Activated CD4-positive, CD25-positive, alpha-beta regulatory T cell (primary cell): ENCODE data around the gene OR2Z1.
"Not testable (repeated sequence)": the region's sequence is repeated elsewhere in the genome, so short reads cannot be mapped to it uniquely, and the experiment has no call there.

Experiments
- DNase-seq, 4 experiments: peaks; one replicate each; lab custom pipeline; 2025; lab: John Stamatoyannopoulos, UW

Gene OR2Z1

DNA sequence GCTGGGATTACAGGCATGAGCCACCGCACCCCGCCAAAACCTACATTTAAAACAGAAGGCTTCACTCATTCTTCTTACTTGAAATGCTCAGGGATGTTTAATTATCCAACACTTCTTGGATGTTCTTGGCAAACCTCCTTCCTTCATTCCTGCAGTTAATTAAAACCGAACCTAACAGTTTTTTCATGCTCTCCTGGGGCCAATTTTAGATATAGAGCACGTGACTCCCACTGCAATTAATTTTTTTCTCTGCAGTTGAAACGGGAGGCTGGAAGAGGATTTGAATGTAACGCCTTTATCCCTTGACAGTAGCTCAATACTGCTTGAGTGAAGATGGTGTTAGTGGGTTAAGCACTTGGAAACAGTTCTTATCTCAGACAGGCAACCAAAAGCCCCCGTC lies 18.2 kb upstream of the OR2Z1 start:
- no peak for DNase-seq

DNA sequence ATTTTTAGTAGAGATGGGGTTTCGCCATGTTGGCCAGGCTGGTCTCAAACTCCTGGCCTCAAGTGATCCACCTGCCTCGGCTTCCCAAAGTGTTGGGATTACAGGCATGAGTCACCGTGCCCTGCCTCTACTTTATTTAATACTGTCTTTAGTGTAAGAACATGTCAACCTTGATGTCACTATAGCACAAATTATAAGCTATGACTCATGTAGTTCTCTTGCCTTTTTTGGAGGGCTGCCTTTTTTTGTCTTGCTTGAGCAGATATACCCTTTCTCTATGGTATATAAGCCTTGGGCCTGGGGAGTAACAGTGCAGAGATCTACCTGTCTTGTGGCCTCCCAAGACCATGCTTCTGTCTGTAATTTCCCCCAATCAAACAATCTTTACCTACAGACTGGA lies 16.1 kb upstream of the OR2Z1 start:
- not testable (repeated sequence) for DNase-seq

DNA sequence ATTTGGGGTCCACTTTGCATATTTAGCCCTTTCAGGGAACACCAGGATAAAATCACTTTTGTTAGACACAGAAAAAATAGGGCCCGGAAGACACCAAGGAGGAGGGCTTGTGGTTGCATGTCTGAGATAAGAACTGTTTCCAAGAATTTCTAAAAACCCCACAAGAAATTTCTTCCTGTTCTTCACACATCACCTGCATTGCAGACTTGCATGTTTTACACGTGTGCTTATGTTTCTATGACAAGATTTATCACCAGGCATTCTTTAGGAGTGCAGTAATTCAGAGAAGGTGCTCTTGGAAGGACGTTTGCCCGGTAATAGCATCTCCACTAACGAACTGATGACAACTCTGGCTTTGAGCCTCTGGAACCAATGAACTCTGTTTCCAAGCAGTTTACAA lies 15.7 kb upstream of the OR2Z1 start:
- DNase-seq: no peak

DNA sequence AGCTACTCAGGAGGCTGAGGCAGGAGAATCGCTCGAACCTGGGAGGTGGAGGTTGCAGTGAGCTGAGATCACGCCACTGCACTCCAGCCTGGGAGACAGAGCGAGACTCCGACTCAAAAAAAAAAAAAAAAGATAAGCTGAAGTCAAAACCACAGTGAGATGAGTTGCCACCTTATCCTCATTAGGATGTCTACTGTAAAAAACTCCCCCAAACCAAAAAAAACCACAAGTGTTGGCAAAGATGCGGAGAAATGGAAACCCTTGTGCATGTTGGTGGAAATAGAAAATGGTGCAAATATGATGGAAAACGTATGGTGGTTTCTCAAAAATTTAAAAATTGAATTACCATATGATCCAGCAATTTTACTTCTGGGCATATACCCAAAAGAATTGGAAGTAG lies 11.1 kb upstream of the OR2Z1 start:
- not testable (repeated sequence) for DNase-seq

DNA sequence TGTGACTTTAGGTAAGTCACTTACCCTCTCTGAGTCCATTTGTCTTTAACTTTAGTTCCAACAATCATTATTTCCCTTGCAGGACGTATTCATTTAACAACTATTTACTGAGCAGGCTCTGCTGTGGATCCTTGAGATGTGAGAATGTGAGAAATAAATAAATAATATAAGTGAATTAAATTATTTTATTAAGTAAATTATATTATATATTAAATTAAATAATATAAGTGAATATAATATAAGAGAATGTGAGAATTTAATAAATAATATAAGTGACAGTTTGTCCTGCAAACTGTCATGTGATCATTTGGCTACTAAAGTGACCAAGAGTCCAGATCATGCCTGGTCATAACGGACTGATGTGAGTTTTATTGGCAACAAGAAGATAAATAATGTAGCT lies 598 bp downstream of the OR2Z1 start:
- no peak for DNase-seq

DNA sequence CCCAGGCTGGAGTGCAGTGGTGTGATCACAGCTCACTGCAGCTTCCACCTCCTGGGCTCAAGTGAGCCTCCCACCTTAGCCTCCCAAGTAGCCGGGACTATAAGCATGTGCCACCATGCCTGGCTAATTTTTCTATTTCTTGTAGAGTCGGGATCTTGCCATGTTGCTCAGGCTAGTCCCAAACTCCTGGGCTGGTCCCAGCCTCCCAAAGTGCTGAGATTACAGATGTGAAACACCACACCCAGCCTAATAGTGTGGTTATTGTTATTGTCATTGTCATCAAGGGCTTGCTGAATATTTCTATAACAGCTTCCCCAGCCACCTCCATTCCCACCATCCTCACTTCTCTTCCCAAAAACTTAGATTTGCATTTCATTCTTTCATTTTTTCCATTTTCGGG lies 2.8 kb downstream of the OR2Z1 start:
- no peak for DNase-seq

DNA sequence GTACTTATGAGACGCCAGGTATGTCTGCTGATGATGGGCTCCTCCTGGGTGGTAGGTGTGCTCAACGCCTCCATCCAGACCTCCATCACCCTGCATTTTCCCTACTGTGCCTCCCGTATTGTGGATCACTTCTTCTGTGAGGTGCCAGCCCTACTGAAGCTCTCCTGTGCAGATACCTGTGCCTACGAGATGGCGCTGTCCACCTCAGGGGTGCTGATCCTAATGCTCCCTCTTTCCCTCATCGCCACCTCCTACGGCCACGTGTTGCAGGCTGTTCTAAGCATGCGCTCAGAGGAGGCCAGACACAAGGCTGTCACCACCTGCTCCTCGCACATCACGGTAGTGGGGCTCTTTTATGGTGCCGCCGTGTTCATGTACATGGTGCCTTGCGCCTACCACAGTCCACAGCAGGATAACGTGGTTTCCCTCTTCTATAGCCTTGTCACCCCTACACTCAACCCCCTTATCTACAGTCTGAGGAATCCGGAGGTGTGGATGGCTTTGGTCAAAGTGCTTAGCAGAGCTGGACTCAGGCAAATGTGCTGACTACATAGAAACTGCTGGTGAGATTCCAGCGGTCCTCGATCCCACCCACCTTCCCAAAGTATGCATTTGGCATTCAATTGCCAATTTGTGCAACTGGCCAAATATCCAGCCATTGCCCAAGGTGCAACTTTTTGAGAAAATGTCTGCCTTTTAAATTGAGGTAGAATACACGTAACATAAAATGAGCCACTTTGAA lies 10.2 kb downstream of the OR2Z1 start:
- no peak for DNase-seq

DNA sequence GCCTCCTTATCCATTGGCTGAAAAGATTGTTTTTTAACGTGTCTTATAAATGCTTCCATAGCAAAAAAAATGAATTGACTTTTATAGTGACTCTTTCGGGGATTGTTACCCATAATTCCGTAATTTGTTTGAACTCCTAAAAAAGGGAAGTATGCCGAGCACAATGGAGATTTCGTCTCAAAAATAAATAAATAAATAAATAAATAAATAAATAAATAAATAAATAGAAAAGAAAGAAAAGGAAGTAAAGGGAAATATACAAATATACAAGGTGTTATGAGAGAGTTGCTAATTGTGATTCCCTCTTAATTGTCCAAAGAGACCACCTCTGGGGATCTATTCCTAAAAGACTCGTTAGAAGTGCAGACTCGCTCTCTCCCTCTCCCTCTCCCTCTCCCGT lies 16.9 kb downstream of the OR2Z1 start:
- no peak for DNase-seq

DNA sequence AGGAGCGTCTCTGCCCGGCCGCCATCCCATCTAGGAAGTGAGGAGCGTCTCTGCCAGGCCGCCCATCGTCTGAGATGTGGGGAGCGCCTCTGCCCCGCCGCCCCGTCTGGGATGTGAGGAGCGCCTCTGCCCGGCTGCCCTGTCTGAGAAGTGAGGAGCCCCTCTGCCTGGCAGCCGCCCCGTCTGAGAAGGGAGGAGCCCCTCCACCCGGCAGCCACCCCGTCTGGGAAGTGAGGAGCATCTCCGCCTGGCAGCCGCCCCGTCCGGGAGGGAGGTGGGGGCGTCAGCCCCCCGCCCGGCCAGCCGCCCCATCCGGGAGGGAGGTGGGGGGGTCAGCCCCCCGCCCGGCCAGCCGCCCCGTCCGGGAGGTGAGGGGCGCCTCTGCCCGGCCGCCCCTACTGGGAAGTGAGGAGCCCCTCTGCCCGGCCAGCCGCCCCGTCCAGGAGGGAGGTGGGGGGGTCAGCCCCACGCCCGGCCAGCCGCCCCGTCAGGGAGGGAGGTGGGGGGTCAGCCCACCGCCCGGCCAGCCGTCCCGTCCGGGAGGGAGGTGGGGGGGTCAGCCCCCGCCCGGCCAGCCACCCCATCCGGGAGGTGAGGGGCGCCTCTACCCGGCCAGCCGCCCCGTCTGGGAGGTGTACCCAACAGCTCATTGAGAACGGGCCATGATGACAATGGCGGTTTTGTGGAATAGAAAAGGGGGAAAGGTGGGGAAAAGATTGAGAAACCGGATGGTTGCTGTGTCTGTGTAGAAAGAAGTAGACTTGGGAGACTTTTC lies 18.0 kb downstream of the OR2Z1 start:
- DNase-seq: not testable (repeated sequence)

DNA sequence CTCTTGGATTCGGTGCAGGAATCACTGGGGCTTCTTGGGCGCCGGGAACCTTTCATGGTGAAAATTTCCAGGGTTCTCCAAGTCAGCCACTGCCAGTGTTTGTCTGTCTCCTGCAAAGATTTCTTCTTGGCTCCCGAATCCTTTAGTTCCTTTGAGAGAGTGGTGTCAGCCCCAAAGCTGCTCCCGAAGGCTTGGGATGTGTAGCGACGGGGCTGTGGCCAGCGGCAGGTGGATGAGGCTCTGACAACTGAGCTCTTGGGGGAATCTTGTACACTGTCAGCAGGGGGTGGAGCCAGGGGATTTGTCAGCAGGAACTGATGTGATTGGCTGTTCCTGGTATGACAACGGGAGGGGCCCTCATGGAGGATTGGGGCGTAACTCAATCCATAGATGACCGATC lies 45.8 kb downstream of the OR2Z1 start:
- DNase-seq: not testable (repeated sequence)

DNA sequence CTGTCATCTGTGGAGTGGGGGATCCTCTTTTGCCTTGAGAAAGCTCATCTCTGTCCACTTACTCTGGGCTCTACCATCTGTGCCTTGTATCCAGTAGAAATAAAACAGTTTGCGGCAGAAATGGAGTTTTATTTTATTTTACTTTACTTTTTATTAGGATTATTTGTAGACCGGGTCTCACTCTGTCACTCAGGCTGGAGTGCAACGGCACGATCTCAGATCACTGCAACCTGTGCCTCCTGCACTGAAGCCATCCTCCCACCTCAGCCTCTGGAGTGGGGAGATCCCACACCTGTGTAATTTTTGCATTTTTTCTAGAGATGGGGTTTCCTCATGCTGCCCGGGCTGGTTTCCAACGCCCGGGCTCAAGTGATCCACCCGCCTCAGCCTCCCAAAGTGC lies 47.8 kb downstream of the OR2Z1 start:
- DNase-seq: not testable (repeated sequence)

DNA sequence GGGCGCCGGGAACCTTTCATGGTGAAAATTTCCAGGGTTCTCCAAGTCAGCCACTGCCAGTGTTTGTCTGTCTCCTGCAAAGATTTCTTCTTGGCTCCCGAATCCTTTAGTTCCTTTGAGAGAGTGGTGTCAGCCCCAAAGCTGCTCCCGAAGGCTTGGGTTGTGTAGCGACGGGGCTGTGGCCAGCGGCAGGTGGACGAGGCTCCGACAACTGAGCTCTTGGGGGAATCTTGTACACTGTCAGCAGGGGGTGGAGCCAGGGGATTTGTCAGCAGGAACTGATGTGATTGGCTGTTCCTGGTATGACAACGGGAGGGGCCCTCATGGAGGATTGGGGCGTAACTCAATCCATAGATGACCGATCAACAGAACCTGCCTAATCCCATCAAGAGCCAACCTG lies 52.2 kb downstream of the OR2Z1 start:
- DNase-seq: not testable (repeated sequence)
